ENCODE measurements around the gene SDCCAG8. TPM values are rescaled to one million over a fixed set of nuclear protein-coding genes. Genes with fewer than 3 reads are reported as not detected.
A peak's percentile ranks its signal among the peaks of the same experiment; 100 is the strongest.

Gene SDCCAG8
- total RNA-seq, 2 experiments from 2014 or later = 18.3 to 21.2 TPM

DNA sequence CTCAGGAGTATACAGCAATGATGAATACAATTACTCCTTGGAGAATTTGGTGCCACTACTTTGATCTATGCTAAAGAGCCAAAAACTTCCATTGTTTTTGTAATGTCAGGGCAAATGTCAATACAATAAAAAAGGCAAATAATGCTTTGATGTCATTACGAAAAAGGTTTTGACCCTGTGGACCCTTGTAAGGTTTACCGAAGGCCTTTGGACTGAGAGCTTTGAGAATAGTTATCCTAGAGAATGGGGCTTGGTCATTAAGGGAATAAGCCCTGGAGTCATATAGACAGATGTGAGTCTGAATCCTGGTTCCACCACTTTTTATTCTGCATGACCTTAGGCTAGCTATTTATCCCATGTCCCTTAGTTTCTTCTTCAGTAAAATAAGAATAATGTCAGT lies 28.2 kb upstream of the SDCCAG8 start:
- Mint-ChIP-seq H3K36me3 (ENCODE audit: low read depth) (peaks cover 70% of the 10 kb centered on the region), H3K27ac (no peak overlapping the region), H3K27me3 (no peaks in the 10 kb centered on the region), H3K9me3 (peaks cover 9% of the 10 kb centered on the region), H3K4me1 (ENCODE audit: low read depth) (peaks cover 29% of the 10 kb centered on the region), H3K4me3 (no peak overlapping the region)
- peaks cover 8 to 23% of the 10 kb centered on the region in 2 experiments for H3K9me3 ChIP-seq (ENCODE audit: control insufficient read depth in 1 of 2, insufficient read depth in 1 of 2, low read length in 2 of 2)
- H3K36me3 ChIP-seq (ENCODE audit: insufficient read depth, low read length) = peaks cover 10% of the 10 kb centered on the region
- TF ChIP-seq, protein P1, sequence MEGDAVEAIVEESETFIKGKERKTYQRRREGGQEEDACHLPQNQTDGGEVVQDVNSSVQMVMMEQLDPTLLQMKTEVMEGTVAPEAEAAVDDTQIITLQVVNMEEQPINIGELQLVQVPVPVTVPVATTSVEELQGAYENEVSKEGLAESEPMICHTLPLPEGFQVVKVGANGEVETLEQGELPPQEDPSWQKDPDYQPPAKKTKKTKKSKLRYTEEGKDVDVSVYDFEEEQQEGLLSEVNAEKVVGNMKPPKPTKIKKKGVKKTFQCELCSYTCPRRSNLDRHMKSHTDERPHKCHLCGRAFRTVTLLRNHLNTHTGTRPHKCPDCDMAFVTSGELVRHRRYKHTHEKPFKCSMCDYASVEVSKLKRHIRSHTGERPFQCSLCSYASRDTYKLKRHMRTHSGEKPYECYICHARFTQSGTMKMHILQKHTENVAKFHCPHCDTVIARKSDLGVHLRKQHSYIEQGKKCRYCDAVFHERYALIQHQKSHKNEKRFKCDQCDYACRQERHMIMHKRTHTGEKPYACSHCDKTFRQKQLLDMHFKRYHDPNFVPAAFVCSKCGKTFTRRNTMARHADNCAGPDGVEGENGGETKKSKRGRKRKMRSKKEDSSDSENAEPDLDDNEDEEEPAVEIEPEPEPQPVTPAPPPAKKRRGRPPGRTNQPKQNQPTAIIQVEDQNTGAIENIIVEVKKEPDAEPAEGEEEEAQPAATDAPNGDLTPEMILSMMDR (IDR thresholded peaks at IDR 0.05) = no peak
- no peak overlapping the region for H3K27ac ChIP-seq (ENCODE audit: low read depth in 1 of 2, low read length in 2 of 2)
- no peaks in the 10 kb centered on the region for H3K27me3 ChIP-seq (ENCODE audit: control insufficient read depth in 1 of 2, insufficient read depth in 2 of 2, low read length in 2 of 2)
- H3K4me3 ChIP-seq (ENCODE audit: low read length) = no peak overlapping the region
- DNase-seq (no peak), ATAC-seq (ENCODE audit: poor library complexity) (no peak)
- H3K4me1 ChIP-seq (ENCODE audit: insufficient read depth, low read length) = no peaks in the 10 kb centered on the region
- intact Hi-C loops (cut with DNase I, micrococcal nuclease) = no loop called here
- ChIA-PET POLR2A (interaction anchor here (0.7 to 1.2 kb wide), 2 partner anchors 28 to 82 kb away, joined by 3 read pairs; partner anchors contain the start of genes CEP170 and SDCCAG8), CTCF (no interaction called here)

DNA sequence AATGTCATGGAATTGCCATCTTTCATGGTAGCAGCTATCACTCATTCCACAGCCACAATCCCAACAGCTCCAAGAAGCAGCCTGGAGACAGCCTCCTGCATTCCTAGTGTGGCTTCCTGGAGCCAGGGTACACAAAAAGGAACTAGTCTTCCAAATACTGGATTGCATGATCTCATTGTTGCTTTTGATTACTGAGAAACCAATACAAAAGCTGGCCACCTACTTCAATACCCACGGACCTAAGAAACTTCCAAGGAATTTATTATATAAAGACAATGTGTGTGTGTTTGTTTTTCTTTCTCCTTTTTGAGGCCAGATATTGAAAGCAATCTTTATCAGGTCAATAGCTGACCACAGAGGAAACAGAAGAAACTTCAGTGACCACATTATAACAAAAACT lies 26.3 kb upstream of the SDCCAG8 start:
- no peaks in the 10 kb centered on the region for H3K4me1 ChIP-seq (ENCODE audit: insufficient read depth, low read length)
- CTCF ChIA-PET = no interaction called here
- H3K9me3 Mint-ChIP-seq = peaks cover 11% of the 10 kb centered on the region
- no peak for ATAC-seq (ENCODE audit: poor library complexity)
- intact Hi-C loops (cut with DNase I, micrococcal nuclease) = no loop called here
- H3K4me3 ChIP-seq (ENCODE audit: low read length) = no peak overlapping the region
- POLR2A ChIA-PET = interaction anchor here (0.7 to 1.2 kb wide), 3 partner anchors 26 to 531 kb away, joined by 3 to 5 read pairs (median 4); partner anchors contain the start of genes CEP170 and SDCCAG8
- H3K36me3 ChIP-seq (ENCODE audit: insufficient read depth, low read length) = no peaks in the 10 kb centered on the region
- H3K27ac ChIP-seq (ENCODE audit: low read depth in 1 of 2, low read length in 2 of 2) = no peak overlapping the region
- H3K27ac Mint-ChIP-seq = no peak overlapping the region
- TF ChIP-seq, protein P1 (IDR thresholded peaks at IDR 0.05) = no peak
- H3K27me3 Mint-ChIP-seq = no peaks in the 10 kb centered on the region
- peaks cover 11 to 28% of the 10 kb centered on the region in 2 experiments for H3K9me3 ChIP-seq (ENCODE audit: control insufficient read depth in 1 of 2, insufficient read depth in 1 of 2, low read length in 2 of 2)
- H3K27me3 ChIP-seq (ENCODE audit: control insufficient read depth in 1 of 2, insufficient read depth in 2 of 2, low read length in 2 of 2) = no peaks in the 10 kb centered on the region
- H3K36me3 Mint-ChIP-seq (ENCODE audit: low read depth) = peaks cover 65% of the 10 kb centered on the region
- peaks cover 20% of the 10 kb centered on the region for H3K4me1 Mint-ChIP-seq (ENCODE audit: low read depth)
- H3K4me3 Mint-ChIP-seq = no peak overlapping the region
- no peak for DNase-seq

GRCh38 chr1:243230914-243231313 lies 24.9 kb upstream of the SDCCAG8 start:
- ChIA-PET CTCF (interaction anchor here (0.7 kb wide), 1 partner anchor 1257 kb away, joined by 3 read pairs; no protein-coding TSS in a partner anchor), POLR2A (interaction anchor here (1.0 to 1.2 kb wide), 2 partner anchors 25 to 1603 kb away, joined by 5 read pairs; partner anchors contain the start of genes CEP170 and SDCCAG8)
- Mint-ChIP-seq H3K27ac (no peak overlapping the region), H3K4me1 (ENCODE audit: low read depth) (peaks cover 26% of the 10 kb centered on the region), H3K27me3 (no peaks in the 10 kb centered on the region), H3K9me3 (peaks cover 11% of the 10 kb centered on the region), H3K36me3 (ENCODE audit: low read depth) (peaks cover 67% of the 10 kb centered on the region), H3K4me3 (no peak overlapping the region)
- ATAC-seq (ENCODE audit: poor library complexity) = peak; percentile 57
- Histone ChIP-seq H3K4me1 (ENCODE audit: insufficient read depth, low read length) (no peaks in the 10 kb centered on the region), H3K36me3 (ENCODE audit: insufficient read depth, low read length) (no peaks in the 10 kb centered on the region), H3K9me3 (ENCODE audit: control insufficient read depth in 1 of 2, insufficient read depth in 1 of 2, low read length in 2 of 2) (peaks cover 11 to 28% of the 10 kb centered on the region in 2 experiments), H3K27me3 (ENCODE audit: control insufficient read depth in 1 of 2, insufficient read depth in 2 of 2, low read length in 2 of 2) (no peaks in the 10 kb centered on the region), H3K4me3 (ENCODE audit: low read length) (no peak overlapping the region), H3K27ac (ENCODE audit: low read depth in 1 of 2, low read length in 2 of 2) (no peak overlapping the region)
- TF ChIP-seq, protein P1 (IDR thresholded peaks at IDR 0.05) = no peak
- intact Hi-C loops (cut with DNase I, micrococcal nuclease) = loop anchor here in 1 of 2 experiments (5.0 kb wide), 1 partner anchor 36 kb away; no protein-coding TSS in a partner anchor
- peak in 1 of 14 experiments; percentile 30 for DNase-seq

Measured in CD4-positive, alpha-beta T cell (primary cell).